GM12892 (cell line): Measurements from ENCODE around the gene SIK3.

ENCODE experiments used
- DNase-seq: peaks from one replicate; pipeline ENCODE4 v3.0.0; 2011; ENCODE audit not compliant: insufficient read length
- FAIRE-seq: peaks from 2 replicates; lab custom pipeline; 2011; peaks lifted over from hg19 to GRCh38; lab: Jason Lieb, UNC
- POLR2A ChIP-seq: IDR thresholded peaks from 2 replicates; pipeline ENCODE4 v1.6.1; 2011; ENCODE audit warnings: low read depth, low read length, control low read depth
- POLR2AphosphoS5 ChIP-seq: IDR thresholded peaks from 2 replicates; pipeline ENCODE4 v1.6.1; 2011; ENCODE audit warnings: low read depth, low read length, control low read depth
- TAF1 ChIP-seq: IDR thresholded peaks from 2 replicates; pipeline ENCODE4 v1.6.1; 2011; ENCODE audit warnings: low read depth, mild to moderate bottlenecking, control low read depth, low read length, borderline replicate concordance

The SIK3 gene

GRCh38 chr11:116932181-116932580 is 166.0 kb downstream of the SIK3 start:
- TF ChIP-seq TAF1 (no peak), POLR2AphosphoS5 (no peak), POLR2A (no peak)
- DNase-seq (no peak), FAIRE-seq (peak; percentile 67)

- DNase-seq (no peak), FAIRE-seq (peak; percentile 89)
- TF ChIP-seq TAF1 (no peak), POLR2A (no peak), POLR2AphosphoS5 (no peak)
Measured at GRCh38 chr11:116931206-116931953, 166.8 kb downstream of the SIK3 start.

- TF ChIP-seq POLR2AphosphoS5 (no peak), TAF1 (no peak), POLR2A (no peak)
- FAIRE-seq (no peak), DNase-seq (no peak)
Measured at GRCh38 chr11:116930586-116930985, 167.6 kb downstream of the SIK3 start.

GRCh38 chr11:116930177-116930576 is 168.1 kb downstream of the SIK3 start:
- TF ChIP-seq POLR2AphosphoS5 (no peak), POLR2A (no peak), TAF1 (no peak)
- FAIRE-seq, result peak; percentile 95
- no peak for DNase-seq

GRCh38 chr11:116929414-116930090 is 168.7 kb downstream of the SIK3 start:
- TF ChIP-seq TAF1 (no peak), POLR2A (no peak), POLR2AphosphoS5 (no peak)
- no peak for FAIRE-seq
- no peak for DNase-seq

- 0 out of 2 replicates have a peak, but pooled peaks have one; percentile 3 for TF ChIP-seq TAF1
- TF ChIP-seq POLR2AphosphoS5, result no peak
- no peak for DNase-seq
- peak; percentile 68 for FAIRE-seq
Measured at GRCh38 chr11:116928845-116929244, 169.4 kb downstream of the SIK3 start.

GRCh38 chr11:116928102-116928777 is 170.0 kb downstream of the SIK3 start:
- 0 out of 2 replicates have a peak, but pooled peaks have one; percentile 9 for TF ChIP-seq TAF1
- TF ChIP-seq POLR2AphosphoS5, result no peak
- TF ChIP-seq POLR2A, result no peak
- peak; percentile 93 for FAIRE-seq
- DNase-seq, result peak; percentile 12

- DNase-seq (no peak), FAIRE-seq (peak; percentile 98)
- no peak for TF ChIP-seq POLR2AphosphoS5
- no peak for TF ChIP-seq POLR2A
- TF ChIP-seq TAF1, result no peak
Measured at GRCh38 chr11:116927163-116927974, 170.9 kb downstream of the SIK3 start.

GRCh38 chr11:116925050-116925449 is 173.2 kb downstream of the SIK3 start:
- no peak for DNase-seq
- TF ChIP-seq POLR2A, result no peak
- no peak for TF ChIP-seq TAF1
- no peak for TF ChIP-seq POLR2AphosphoS5

GRCh38 chr11:116918925-116919655 is 179.1 kb downstream of the SIK3 start:
- TF ChIP-seq TAF1 (no peak), POLR2A (no peak), POLR2AphosphoS5 (no peak)
- no peak for DNase-seq
- FAIRE-seq, result no peak

More at GRCh38 chr11:116925050-116925449, 173.2 kb downstream of the SIK3 start:
- FAIRE-seq, result peak; percentile 94
